Stimulated activated CD4-positive, alpha-beta T cell treated with anti-CD3 and anti-CD28 coated beads, Interleukin-1b, Interleukin-23, amount 100 ng/mL, for 48 hours (primary cell): Measurements from ENCODE around the gene ADGRL3.

Source experiments
- DNase-seq: peaks from one replicate; pipeline ENCODE4 v3.0.0-alpha.2; 2020

The ADGRL3 gene

GRCh38 chr4:61200187-61200915 is at the start of gene ADGRL3:
ADGRL3 (plus strand) TSS chr4:61200326.
- DNase-seq = no peak

DNA sequence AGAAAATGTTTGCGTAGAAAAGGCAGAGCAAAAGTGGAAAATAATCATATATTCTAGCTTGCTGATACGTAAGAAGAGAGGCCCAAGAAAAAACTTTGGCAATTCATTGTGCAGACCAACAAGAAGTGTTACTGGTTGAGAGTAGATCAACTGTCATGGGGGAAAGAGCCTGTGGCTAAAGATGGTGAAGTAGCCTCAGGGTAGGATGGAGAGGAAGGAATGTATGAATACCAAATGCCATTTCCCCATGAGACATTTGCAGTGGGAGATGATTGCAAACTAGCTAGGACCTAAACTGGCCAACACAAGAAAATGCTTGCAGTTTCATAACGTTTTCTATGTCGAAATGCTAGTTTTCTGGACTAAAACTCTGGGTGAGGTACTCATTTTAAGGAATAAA is 47.7 kb upstream of the ADGRL3 start:
- no peak for DNase-seq

- DNase-seq = no peak
Observed at GRCh38 chr4:61160478-61160877, 39.6 kb upstream of the ADGRL3 start.

- DNase-seq = no peak
Observed at GRCh38 chr4:61162116-61162515, 38.0 kb upstream of the ADGRL3 start.

DNA sequence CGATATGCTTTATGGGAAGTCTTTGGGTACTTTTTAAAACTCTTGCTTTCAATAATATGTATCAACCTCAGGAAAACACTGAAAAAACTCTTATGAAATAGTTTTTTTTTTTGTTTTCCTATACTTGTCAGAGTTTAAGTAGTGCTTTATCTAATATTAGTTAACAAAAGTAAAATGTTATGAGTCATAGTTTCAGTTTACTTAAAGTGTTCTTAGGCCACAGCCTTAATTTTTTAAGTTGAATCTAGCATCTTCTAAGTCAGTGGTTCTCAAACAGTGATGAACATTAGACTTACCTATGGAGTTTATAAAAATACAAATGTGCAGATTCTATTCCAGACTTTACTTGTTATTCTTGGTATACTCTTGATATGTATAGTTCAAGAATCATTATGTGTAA is 26.3 kb upstream of the ADGRL3 start:
- no peak for DNase-seq

GRCh38 chr4:61175495-61175894 is 24.6 kb upstream of the ADGRL3 start:
- DNase-seq = no peak

DNA sequence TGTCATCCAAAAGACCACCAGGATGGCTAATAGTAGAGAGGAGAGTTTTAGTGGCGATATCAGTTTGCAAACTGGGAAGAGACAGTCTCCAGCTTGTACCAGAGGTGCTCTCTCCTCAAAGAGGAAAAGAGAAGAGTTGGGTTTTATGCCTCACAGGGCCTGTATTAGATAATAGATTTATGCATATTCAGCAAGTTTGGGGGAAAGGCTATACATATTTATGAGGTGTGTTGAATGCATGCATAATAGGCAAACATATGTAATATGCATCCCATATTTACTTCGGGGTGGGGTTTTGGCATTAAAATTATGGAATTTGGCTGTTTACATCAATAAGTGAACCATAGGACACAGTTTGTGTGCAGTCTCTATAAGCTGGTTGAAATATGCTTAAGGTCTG is 22.8 kb upstream of the ADGRL3 start:
- DNase-seq = no peak

GRCh38 chr4:61180405-61180804 is 19.7 kb upstream of the ADGRL3 start:
- DNase-seq = no peak

- no peak for DNase-seq
Observed at GRCh38 chr4:61182915-61183314, 17.2 kb upstream of the ADGRL3 start.

GRCh38 chr4:61185288-61185687 is 14.8 kb upstream of the ADGRL3 start:
- no peak for DNase-seq

- no peak for DNase-seq
Observed at GRCh38 chr4:61192392-61192791, 7.7 kb upstream of the ADGRL3 start.

DNA sequence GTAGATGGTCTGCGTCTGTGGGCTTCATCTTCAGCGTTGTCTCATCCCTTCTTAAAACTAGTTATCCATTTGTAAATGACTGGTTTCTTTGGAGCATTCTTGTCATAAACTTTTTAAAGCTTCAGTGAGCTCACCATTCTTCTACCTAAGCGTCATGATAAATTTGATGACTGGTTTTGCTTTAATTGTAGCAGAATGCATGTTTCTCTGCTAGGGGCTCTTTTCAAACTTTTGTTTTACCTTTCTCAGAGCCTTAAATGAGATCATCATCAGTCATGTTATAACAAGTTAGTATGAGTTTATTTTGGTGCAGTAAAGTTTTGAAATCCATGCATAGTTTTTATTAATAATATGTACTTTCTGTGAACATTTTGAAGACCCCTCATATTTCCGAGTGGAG is 6.3 kb upstream of the ADGRL3 start:
- no peak for DNase-seq

GRCh38 chr4:61194571-61194970 is 5.6 kb upstream of the ADGRL3 start:
- DNase-seq = no peak

DNA sequence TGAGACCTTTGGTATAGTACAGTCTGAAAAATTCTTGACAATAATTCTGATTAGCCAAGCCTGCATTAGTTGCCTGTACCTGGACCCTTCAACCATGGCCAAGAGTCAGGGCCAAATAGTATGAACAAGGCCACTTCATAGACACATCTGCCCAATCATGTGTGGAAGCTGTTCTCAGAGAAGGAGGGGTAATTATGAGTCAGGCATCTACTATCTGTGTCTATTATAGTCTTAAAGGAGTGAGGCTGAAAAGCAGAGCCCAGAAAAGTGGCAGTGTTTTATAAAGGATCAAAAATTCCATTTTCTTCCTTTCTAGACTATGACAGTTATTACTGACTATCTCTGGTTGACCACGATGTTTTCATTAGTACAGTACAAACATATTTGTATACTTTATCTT is 5.0 kb upstream of the ADGRL3 start:
- no peak for DNase-seq

DNA sequence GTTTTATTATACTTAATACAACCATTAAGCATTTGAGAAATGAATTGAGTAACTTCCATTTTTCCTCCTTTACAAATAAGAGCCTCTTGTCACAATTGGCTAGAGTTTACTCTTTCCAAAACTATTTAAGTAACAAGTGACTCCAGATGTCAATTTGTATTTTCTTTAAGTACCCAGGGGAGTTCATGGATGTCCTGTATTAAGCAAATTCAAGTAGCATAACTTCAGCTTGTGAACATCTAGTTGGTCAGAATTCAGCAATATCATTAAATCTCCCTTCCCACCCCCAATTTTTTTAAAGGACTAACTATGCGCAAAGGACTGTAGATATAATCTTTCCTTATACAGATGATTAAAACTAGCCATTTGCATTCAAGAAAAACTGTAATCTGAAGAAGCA is 1.4 kb upstream of the ADGRL3 start:
- no peak for DNase-seq

- no peak for DNase-seq
Observed at GRCh38 chr4:61199873-61200186, 296 bp upstream of the ADGRL3 start.

GRCh38 chr4:61200916-61201526 is 895 bp downstream of the ADGRL3 start:
- no peak for DNase-seq

DNA sequence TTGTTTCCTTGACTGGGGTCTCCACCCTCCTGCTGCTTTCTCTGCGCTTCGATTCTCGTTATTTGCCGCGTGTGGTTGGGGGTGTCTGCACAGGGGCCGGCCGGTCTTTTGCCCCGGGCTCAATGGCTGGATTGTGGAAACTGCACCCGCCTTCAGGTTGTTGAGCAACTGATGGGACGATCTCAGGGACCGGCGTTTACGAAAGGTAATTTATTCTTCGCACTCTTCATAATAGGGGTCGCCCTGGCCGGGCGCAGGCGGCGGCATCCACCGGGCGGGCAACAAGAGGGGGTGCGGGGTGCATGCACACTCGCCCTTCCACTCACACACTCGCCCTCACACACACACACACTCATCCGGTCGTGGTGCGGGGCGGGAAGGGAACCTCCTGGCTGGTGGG is 1.4 kb downstream of the ADGRL3 start:
- DNase-seq = no peak

GRCh38 chr4:61201961-61202637 is 2.0 kb downstream of the ADGRL3 start:
- no peak for DNase-seq

DNA sequence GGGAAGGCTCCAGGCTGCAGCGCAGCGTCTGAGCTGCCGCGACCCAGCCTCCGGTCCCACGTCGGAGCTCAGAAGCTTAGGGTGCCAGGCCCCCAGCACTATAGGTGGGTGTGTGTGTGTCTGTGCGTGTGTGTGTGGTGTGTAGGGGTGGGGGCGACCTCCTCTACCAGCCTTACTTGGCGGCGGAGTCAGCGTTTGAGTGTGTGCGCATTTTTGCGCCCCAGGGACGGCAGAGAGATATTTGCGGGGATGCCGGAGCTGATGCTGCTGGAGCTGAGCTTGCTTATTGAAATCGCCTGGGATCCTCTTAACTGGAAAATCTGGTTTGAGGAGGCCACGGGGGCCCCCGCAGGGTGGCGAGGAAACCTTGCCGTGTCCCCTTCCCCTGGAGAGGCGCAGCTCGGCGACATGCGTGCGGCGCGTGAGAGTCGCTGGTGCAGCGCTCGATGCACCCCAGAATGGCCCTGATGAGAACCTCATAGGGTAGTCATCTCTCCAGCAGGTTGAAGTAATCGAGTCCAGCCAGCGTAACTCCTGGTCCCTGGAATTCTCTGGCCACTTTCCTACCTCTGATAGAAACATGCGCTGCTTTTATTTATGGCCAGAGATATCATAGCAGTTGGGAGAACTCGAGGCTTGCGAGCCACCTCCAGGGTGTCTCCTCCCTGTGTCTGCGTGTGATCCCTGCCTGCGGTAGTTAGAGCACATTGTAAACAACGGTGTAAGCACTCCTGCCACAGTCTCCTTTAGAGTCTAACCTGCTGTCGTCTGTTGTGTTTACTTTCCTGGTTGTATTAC is 2.7 kb downstream of the ADGRL3 start:
- DNase-seq = no peak

- DNase-seq = no peak
Observed at GRCh38 chr4:61203436-61203790, 3.3 kb downstream of the ADGRL3 start.

DNA sequence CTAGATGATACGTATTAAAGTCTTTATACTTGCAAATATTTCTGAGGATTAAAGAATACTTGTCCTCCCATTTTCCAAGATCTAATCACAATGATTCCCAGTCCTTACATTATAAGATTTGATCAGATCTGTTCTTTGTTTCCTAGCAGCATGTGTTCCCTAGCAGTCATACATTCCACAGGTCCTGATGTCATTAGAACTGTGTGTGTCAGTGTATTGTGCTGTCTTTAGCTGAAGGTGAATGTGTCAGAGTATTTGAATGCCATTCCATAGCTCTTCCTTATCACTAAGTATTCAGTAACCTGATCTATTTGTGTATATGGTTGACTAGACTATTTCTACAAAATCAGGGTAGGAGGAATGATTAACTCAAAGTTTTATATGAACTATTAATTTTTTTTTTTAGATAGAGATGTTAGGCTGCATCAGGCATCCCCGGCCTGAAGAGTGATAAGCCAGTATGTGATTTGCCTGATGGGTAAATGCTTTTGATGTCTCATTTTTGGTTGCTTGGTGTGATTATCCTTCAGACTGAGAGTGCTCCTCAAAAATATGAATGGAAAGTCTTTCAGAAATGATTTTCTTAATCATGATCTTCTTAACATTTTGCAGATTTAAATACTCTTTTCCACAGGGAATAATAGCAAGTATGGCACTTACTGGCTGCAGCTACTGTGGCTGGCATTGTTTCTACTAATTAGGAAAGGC is 4.4 kb downstream of the ADGRL3 start:
- no peak for DNase-seq

GRCh38 chr4:61205066-61205465 is 4.9 kb downstream of the ADGRL3 start:
- no peak for DNase-seq
